H9 (cell line): ENCODE data around the gene SLC22A16. TPM values are rescaled to one million over a fixed set of nuclear protein-coding genes. Genes with fewer than 3 reads are reported as not detected.

Experiments
- DNase-seq: peaks from one replicate; pipeline ENCODE4 v3.0.0-alpha.2; 2017
- H2AFZ ChIP-seq: one replicate; pipeline ENCODE4 v1.6.1; 2013; ENCODE audit warnings: mild to moderate bottlenecking, low read length, control low read depth, moderate library complexity
- H2AK5ac ChIP-seq: 2 replicates; pipeline ENCODE4 v1.6.1; 2013; ENCODE audit warnings: low read length, control low read depth, mixed read lengths; ENCODE audit not compliant: insufficient read length
- H2BK120ac ChIP-seq: one replicate; pipeline ENCODE4 v1.6.1; 2013; ENCODE audit warnings: low read depth, mild to moderate bottlenecking, low read length, control low read depth, inconsistent platforms; ENCODE audit not compliant: poor library complexity, severe bottlenecking
- H2BK12ac ChIP-seq: 2 replicates; pipeline ENCODE4 v1.6.1; 2013; ENCODE audit warnings: low read length, control low read depth, mixed read lengths, low read depth; ENCODE audit not compliant: insufficient read length
- H2BK15ac ChIP-seq: 2 replicates; pipeline ENCODE4 v1.6.1; 2013; ENCODE audit warnings: low read depth, low read length, control low read depth
- H2BK20ac ChIP-seq: one replicate; pipeline ENCODE4 v1.6.1; 2013; ENCODE audit warnings: low read depth, mild to moderate bottlenecking, low read length, control low read depth, inconsistent platforms; ENCODE audit not compliant: poor library complexity, severe bottlenecking
- H2BK5ac ChIP-seq: 2 replicates; pipeline ENCODE4 v1.6.1; 2013; ENCODE audit warnings: low read length, control low read depth, mixed read lengths; ENCODE audit not compliant: insufficient read length
- H3K14ac ChIP-seq: 2 replicates; pipeline ENCODE4 v1.6.1; 2013; ENCODE audit warnings: low read length, control low read depth; ENCODE audit not compliant: insufficient read depth
- H3K18ac ChIP-seq: 2 replicates; pipeline ENCODE4 v1.6.1; 2013; ENCODE audit warnings: low read depth, mild to moderate bottlenecking, mixed read lengths, low read length, control low read depth; ENCODE audit not compliant: insufficient read length
- H3K23ac ChIP-seq: 2 replicates; pipeline ENCODE4 v1.6.1; 2013; ENCODE audit warnings: low read length, control low read depth, mixed read lengths, low read depth; ENCODE audit not compliant: insufficient read length
- H3K23me2 ChIP-seq: 2 replicates; pipeline ENCODE4 v1.6.1; 2013; ENCODE audit warnings: low read depth, mild to moderate bottlenecking, mixed read lengths, low read length, control low read depth; ENCODE audit not compliant: insufficient read length, poor library complexity, severe bottlenecking
- H3K27ac ChIP-seq: 2 replicates; pipeline ENCODE4 v1.5.1; 2013; ENCODE audit warnings: low read length, control low read depth, mixed read lengths, low read depth; ENCODE audit not compliant: insufficient read length
- H3K27me3 ChIP-seq: 2 replicates; pipeline ENCODE4 v1.6.1; 2013; ENCODE audit warnings: low read length, control low read depth, inconsistent platforms; ENCODE audit not compliant: insufficient read depth
- H3K4ac ChIP-seq: 2 replicates; pipeline ENCODE4 v1.6.1; 2013; ENCODE audit warnings: low read depth, mild to moderate bottlenecking, control low read depth, inconsistent platforms, low read length, moderate library complexity
- H3K4me1 ChIP-seq: 2 replicates; pipeline ENCODE4 v1.6.1; 2013; ENCODE audit warnings: low read length, control low read depth, inconsistent platforms; ENCODE audit not compliant: insufficient read depth
- H3K4me2 ChIP-seq: 2 replicates; pipeline ENCODE4 v1.6.1; 2013; ENCODE audit warnings: low read length, control low read depth, mixed read lengths; ENCODE audit not compliant: insufficient read length, insufficient read depth
- H3K56ac ChIP-seq: 2 replicates; pipeline ENCODE4 v1.6.1; 2013; ENCODE audit warnings: low read depth, mild to moderate bottlenecking, mixed read lengths, low read length, control low read depth; ENCODE audit not compliant: insufficient read length
- H3K79me1 ChIP-seq: 2 replicates; pipeline ENCODE4 v1.6.1; 2013; ENCODE audit warnings: low read depth, mild to moderate bottlenecking, moderate library complexity, low read length, control low read depth, inconsistent platforms; ENCODE audit not compliant: insufficient read depth, poor library complexity, severe bottlenecking
- H3K79me2 ChIP-seq: 2 replicates; pipeline ENCODE4 v1.6.1; 2013; ENCODE audit warnings: low read length, control low read depth, inconsistent platforms; ENCODE audit not compliant: insufficient read depth
- H3K9ac ChIP-seq: 2 replicates; pipeline ENCODE4 v1.6.1; 2013; ENCODE audit warnings: low read length, control low read depth, mixed read lengths; ENCODE audit not compliant: insufficient read length; ENCODE audit errors: extremely low read depth
- H3K9me3 ChIP-seq: one replicate; pipeline ENCODE4 v1.6.1; 2013; ENCODE audit warnings: low read depth, low read length, inconsistent platforms; ENCODE audit not compliant: control insufficient read depth
- H3T11ph ChIP-seq: one replicate; pipeline ENCODE4 v1.6.1; 2013; ENCODE audit warnings: mild to moderate bottlenecking, low read length, control low read depth, inconsistent platforms
- H4K20me1 ChIP-seq: one replicate; pipeline ENCODE4 v1.6.1; 2013; ENCODE audit not compliant: control insufficient read depth, insufficient read length, insufficient read depth
- H4K5ac ChIP-seq: 2 replicates; pipeline ENCODE4 v1.6.1; 2013; ENCODE audit warnings: low read depth, mild to moderate bottlenecking, mixed read lengths, low read length, control low read depth; ENCODE audit not compliant: insufficient read length
- H4K8ac ChIP-seq: replicated peaks from 2 replicates; pipeline ENCODE4 v1.6.1; 2013; ENCODE audit warnings: low read length, control low read depth, mixed read lengths, low read depth; ENCODE audit not compliant: insufficient read length
- H4K91ac ChIP-seq: 2 replicates; pipeline ENCODE4 v1.6.1; 2013; ENCODE audit warnings: low read depth, mild to moderate bottlenecking, moderate library complexity, mixed read lengths, low read length, control low read depth; ENCODE audit not compliant: insufficient read length
- H3K27ac Mint-ChIP-seq, 3 experiments: 2 replicates in 2 of 3; 3 replicates in 1 of 3; pipeline ENCODE4 v1.8.0; 2020 to 2021; ENCODE audit warnings: mixed read lengths in 3 of 3, mild to moderate bottlenecking in 1 of 3, moderate library complexity in 1 of 3
- H3K27me3 Mint-ChIP-seq: 2 replicates; pipeline ENCODE4 v1.8.0; 2021; ENCODE audit warnings: low read depth, mild to moderate bottlenecking, moderate library complexity, mixed read lengths
- H3K36me3 Mint-ChIP-seq, 3 experiments: 2 replicates in 2 of 3; 3 replicates in 1 of 3; pipeline ENCODE4 v1.8.0; 2020 to 2021; ENCODE audit warnings: low read depth in 3 of 3, mixed read lengths in 3 of 3; ENCODE audit not compliant: insufficient read depth in 1 of 3
- H3K4me1 Mint-ChIP-seq, 2 experiments: 2 replicates each; pipeline ENCODE4 v1.8.0; 2020; ENCODE audit warnings: mixed read lengths in 2 of 2
- H3K4me3 Mint-ChIP-seq, 2 experiments: 2 replicates in 1 of 2; 3 replicates in 1 of 2; pipeline ENCODE4 v1.8.0; 2020 to 2021; ENCODE audit warnings: mild to moderate bottlenecking in 2 of 2, mixed read lengths in 2 of 2, moderate library complexity in 1 of 2
- H3K9me3 Mint-ChIP-seq, 2 experiments: 2 replicates in 1 of 2; 3 replicates in 1 of 2; pipeline ENCODE4 v1.8.0; 2020; ENCODE audit warnings: mild to moderate bottlenecking in 2 of 2, mixed read lengths in 2 of 2, moderate library complexity in 1 of 2
- CTCF ChIP-seq: fragments of 200-600 bp; sonication (generic); conservative IDR thresholded peaks from 3 replicates; pipeline ENCODE4 v1.8.0; 2021; ENCODE audit warnings: antibody characterized with exemption, mild to moderate bottlenecking
- WGBS: extraction: QIAGEN DNeasy Blood & Tissue Kit; methylation state at CpG from one replicate; pipeline ENCODE4 v1.1.7; 2013; ENCODE audit warnings: missing lambda C conversion rate, low lambda C conversion rate, mixed read lengths; ENCODE audit not compliant: insufficient read length; ENCODE audit errors: extremely low coverage; 5-methylcytosine and 5-hydroxymethylcytosine counted together
- total RNA-seq: library from RNA; stranded (reverse); gene quantifications from 2 replicates; pipeline ENCODE4 v1.2.1, GENCODE V29; 2021

SLC22A16 gene
- total RNA-seq, 1 experiment from 2014 or later, result not detected

GRCh38 chr6:110520992-110521543 lies 44.7 kb upstream of the SLC22A16 start:
- H2AK5ac ChIP-seq, result no peak overlapping the region
- Mint-ChIP-seq H3K27ac (no peak overlapping the region), H3K36me3 (no peaks in the 10 kb centered on the region), H3K27me3 (no peaks in the 10 kb centered on the region), H3K4me3 (no peak overlapping the region), H3K4me1 (peaks cover 9 to 16% of the 10 kb centered on the region in 2 experiments), H3K9me3 (no peaks in the 10 kb centered on the region)
- WGBS, result no CpG with 5 or more reads among the region's 17 CpGs
- H3K18ac ChIP-seq, result no peak overlapping the region
- no peak overlapping the region for H2BK5ac ChIP-seq
- H3K23ac ChIP-seq, result no peak overlapping the region
- no peak for TF ChIP-seq CTCF
- no peaks in the 10 kb centered on the region for H3K23me2 ChIP-seq
- no peak overlapping the region for H4K91ac ChIP-seq
- H4K8ac ChIP-seq, result no peak overlapping the region
- H2BK120ac ChIP-seq, result no peak overlapping the region
- no peak overlapping the region for H3K14ac ChIP-seq
- no peak overlapping the region for H3K9ac ChIP-seq
- no peak overlapping the region for H3K27ac ChIP-seq
- no peak overlapping the region for H3K4me2 ChIP-seq
- H4K5ac ChIP-seq, result no peak overlapping the region
- H3K4me1 ChIP-seq, result no peaks in the 10 kb centered on the region; the same call in 1 of the 2 replicates
- H3K79me1 ChIP-seq, result no peaks in the 10 kb centered on the region
- H2BK15ac ChIP-seq, result no peak overlapping the region
- H3T11ph ChIP-seq, result no peak overlapping the region
- no peaks in the 10 kb centered on the region for H4K20me1 ChIP-seq
- no peak overlapping the region for H3K56ac ChIP-seq
- no peaks in the 10 kb centered on the region for H3K79me2 ChIP-seq
- no peak for DNase-seq
- H2AFZ ChIP-seq, result no peak overlapping the region
- H3K4ac ChIP-seq, result no peak overlapping the region
- H2BK20ac ChIP-seq, result no peak overlapping the region
- H2BK12ac ChIP-seq, result no peak overlapping the region
- H3K9me3 ChIP-seq, result no peaks in the 10 kb centered on the region
- no peaks in the 10 kb centered on the region for H3K27me3 ChIP-seq
